HG03558 (cell line): ENCODE measurements around the gene FOXF1.

Source experiments
- ATAC-seq: cut with Tn5 transposase; IDR thresholded peaks from one replicate; pipeline ENCODE4 v1.9.1; 2021; ENCODE audit warnings: moderate number of reproducible peaks; ENCODE audit not compliant: unreplicated experiment; ENCODE audit errors: extremely low read depth

Gene FOXF1

GRCh38 chr16:86515777-86516622, 5.7 kb downstream of the FOXF1 start:
- ATAC-seq: no peak

- ATAC-seq: no peak
Observed at GRCh38 chr16:86516623-86517003, 6.3 kb downstream of the FOXF1 start.

GRCh38 chr16:86517033-86517432, 6.7 kb downstream of the FOXF1 start:
- no peak for ATAC-seq

- ATAC-seq: no peak
Observed at GRCh38 chr16:86517652-86518258, 7.4 kb downstream of the FOXF1 start.

GRCh38 chr16:86519007-86519648, 8.8 kb downstream of the FOXF1 start:
- ATAC-seq: no peak

- ATAC-seq: no peak
Observed at GRCh38 chr16:86519649-86520316, 9.5 kb downstream of the FOXF1 start.

- no peak for ATAC-seq
Observed at GRCh38 chr16:86520317-86521210, 10.2 kb downstream of the FOXF1 start.

GRCh38 chr16:86521236-86522197, 11.2 kb downstream of the FOXF1 start:
- no peak for ATAC-seq

- no peak for ATAC-seq
Observed at GRCh38 chr16:86522634-86523033, 12.3 kb downstream of the FOXF1 start.

- ATAC-seq: no peak
Observed at GRCh38 chr16:86523166-86523740, 12.9 kb downstream of the FOXF1 start.

GRCh38 chr16:86524029-86524428, 13.7 kb downstream of the FOXF1 start:
- no peak for ATAC-seq

GRCh38 chr16:86525696-86526095, 15.4 kb downstream of the FOXF1 start:
- no peak for ATAC-seq

GRCh38 chr16:86527366-86527765, 17.0 kb downstream of the FOXF1 start:
- ATAC-seq: no peak

- no peak for ATAC-seq
Observed at GRCh38 chr16:86528061-86528929, 18.0 kb downstream of the FOXF1 start.

- ATAC-seq: no peak
Observed at GRCh38 chr16:86529160-86529559, 18.8 kb downstream of the FOXF1 start.

GRCh38 chr16:86530251-86531190, 20.2 kb downstream of the FOXF1 start:
- no peak for ATAC-seq
